Sigmoid colon (tissue), 4 donors: ENCODE data around the gene RABL2B.
"Not testable (repeated sequence)": the region's sequence is repeated elsewhere in the genome, so short reads cannot be mapped to it uniquely, and the experiment has no call there.

Experiments
- POLR2AphosphoS5 ChIP-seq, 4 donors: sonication (generic); formaldehyde crosslinking; IDR thresholded peaks; one replicate each; pipeline ENCODE4 v1.6.1; 2017; ENCODE audit warnings: antibody characterized with exemption in 4 of 4
- TF ChIP-seq, protein P1 (sequence below), 4 experiments: fragments of 450-650 bp in 3 of 4; fragments of 200-600 bp in 1 of 4; IDR thresholded peaks; one replicate each; pipeline ENCODE4 v1.5.1; 2016 to 2019; ENCODE audit warnings: antibody characterized with exemption in 4 of 4, mild to moderate bottlenecking in 3 of 4, moderate library complexity in 2 of 4

DNA sequence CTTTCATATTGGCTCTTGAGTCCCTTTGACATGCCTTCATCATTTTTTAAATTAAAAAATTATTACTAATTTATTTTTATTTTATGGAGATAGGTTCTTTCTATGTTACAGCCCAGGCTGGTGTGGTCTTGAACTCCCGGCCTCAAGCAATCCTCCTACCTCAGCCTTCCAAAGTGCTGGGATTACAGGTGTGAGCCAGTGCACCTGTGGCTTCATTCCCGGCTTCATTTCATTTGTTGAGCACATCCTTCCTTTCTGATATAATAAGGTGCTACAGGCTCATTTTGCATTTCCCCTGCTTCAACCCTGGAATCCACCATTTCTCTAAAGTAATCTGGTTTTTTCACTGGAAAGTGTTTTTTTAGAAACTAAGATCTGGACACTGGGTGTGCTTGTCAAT lies 21.6 kb downstream of the RABL2B start:
- TF ChIP-seq POLR2AphosphoS5 (IDR thresholded peaks at IDR 0.05) = not testable (repeated sequence)
- TF ChIP-seq, protein P1, sequence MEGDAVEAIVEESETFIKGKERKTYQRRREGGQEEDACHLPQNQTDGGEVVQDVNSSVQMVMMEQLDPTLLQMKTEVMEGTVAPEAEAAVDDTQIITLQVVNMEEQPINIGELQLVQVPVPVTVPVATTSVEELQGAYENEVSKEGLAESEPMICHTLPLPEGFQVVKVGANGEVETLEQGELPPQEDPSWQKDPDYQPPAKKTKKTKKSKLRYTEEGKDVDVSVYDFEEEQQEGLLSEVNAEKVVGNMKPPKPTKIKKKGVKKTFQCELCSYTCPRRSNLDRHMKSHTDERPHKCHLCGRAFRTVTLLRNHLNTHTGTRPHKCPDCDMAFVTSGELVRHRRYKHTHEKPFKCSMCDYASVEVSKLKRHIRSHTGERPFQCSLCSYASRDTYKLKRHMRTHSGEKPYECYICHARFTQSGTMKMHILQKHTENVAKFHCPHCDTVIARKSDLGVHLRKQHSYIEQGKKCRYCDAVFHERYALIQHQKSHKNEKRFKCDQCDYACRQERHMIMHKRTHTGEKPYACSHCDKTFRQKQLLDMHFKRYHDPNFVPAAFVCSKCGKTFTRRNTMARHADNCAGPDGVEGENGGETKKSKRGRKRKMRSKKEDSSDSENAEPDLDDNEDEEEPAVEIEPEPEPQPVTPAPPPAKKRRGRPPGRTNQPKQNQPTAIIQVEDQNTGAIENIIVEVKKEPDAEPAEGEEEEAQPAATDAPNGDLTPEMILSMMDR (IDR thresholded peaks at IDR 0.05) = not testable (repeated sequence)
